ENCODE results near the gene OLFML1. TPM values are rescaled to one million over a fixed set of nuclear protein-coding genes. Genes with fewer than 3 reads are reported as not detected.

The OLFML1 gene
- total RNA-seq, 1 experiment from 2014 or later: not detected

DNA sequence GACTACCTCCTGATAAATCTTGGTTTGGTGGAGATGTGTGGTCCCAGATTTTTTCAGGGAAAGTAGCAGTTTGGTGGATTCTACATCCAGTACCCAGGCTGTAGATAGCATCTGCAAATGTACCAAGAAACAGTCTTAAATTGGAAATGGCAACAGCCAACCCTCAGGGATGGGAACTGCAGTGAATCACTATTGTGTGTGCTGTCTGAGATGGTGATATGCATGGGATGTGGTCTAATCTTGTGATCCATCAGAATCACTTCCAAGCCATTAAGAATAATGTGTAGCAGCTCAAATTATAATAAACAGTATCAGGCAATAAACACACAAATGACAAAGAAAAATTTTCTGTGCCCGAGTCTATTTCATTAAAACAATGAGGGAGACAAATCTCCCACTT is 3.4 kb downstream of the OLFML1 start:
- Mint-ChIP-seq H3K4me3 (no peak overlapping the region), H3K9me3 (0 out of 2 replicates have a peak, but pooled peaks cover 4% of the 10 kb centered on the region), H3K27me3 (ENCODE audit: low read depth) (no peaks in the 10 kb centered on the region), H3K36me3 (no peaks in the 10 kb centered on the region), H3K4me1 (peaks cover 41% of the 10 kb centered on the region), H3K27ac (no peak overlapping the region)
- CTCF ChIA-PET: interaction anchor here (1.3 kb wide), 1 partner anchor 25 kb away, joined by 4 read pairs; the partner anchor contains the start of gene PPFIBP2
- no peak for TF ChIP-seq ZNF138 (CRISPR knock-in tag; conservative IDR thresholded peaks at IDR 0.05)
- TF ChIP-seq, protein P1, sequence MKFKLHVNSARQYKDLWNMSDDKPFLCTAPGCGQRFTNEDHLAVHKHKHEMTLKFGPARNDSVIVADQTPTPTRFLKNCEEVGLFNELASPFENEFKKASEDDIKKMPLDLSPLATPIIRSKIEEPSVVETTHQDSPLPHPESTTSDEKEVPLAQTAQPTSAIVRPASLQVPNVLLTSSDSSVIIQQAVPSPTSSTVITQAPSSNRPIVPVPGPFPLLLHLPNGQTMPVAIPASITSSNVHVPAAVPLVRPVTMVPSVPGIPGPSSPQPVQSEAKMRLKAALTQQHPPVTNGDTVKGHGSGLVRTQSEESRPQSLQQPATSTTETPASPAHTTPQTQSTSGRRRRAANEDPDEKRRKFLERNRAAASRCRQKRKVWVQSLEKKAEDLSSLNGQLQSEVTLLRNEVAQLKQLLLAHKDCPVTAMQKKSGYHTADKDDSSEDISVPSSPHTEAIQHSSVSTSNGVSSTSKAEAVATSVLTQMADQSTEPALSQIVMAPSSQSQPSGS (CRISPR knock-in tag; IDR thresholded peaks at IDR 0.05; ENCODE audit: borderline replicate concordance, low read depth): no peak
- TF ChIP-seq, protein P2, sequence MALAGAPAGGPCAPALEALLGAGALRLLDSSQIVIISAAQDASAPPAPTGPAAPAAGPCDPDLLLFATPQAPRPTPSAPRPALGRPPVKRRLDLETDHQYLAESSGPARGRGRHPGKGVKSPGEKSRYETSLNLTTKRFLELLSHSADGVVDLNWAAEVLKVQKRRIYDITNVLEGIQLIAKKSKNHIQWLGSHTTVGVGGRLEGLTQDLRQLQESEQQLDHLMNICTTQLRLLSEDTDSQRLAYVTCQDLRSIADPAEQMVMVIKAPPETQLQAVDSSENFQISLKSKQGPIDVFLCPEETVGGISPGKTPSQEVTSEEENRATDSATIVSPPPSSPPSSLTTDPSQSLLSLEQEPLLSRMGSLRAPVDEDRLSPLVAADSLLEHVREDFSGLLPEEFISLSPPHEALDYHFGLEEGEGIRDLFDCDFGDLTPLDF (CRISPR knock-in tag; IDR thresholded peaks at IDR 0.05): no peak
- ATAC-seq (no peak), DNase-seq (ENCODE audit: low spot score) (no peak)
- POLR2A ChIA-PET: no interaction called here

GRCh38 chr11:7489376-7489775 is 4.1 kb downstream of the OLFML1 start:
- Mint-ChIP-seq H3K4me1 (peaks cover 37% of the 10 kb centered on the region), H3K36me3 (no peaks in the 10 kb centered on the region), H3K27ac (no peak overlapping the region), H3K9me3 (0 out of 2 replicates have a peak, but pooled peaks cover 4% of the 10 kb centered on the region), H3K4me3 (no peak overlapping the region), H3K27me3 (ENCODE audit: low read depth) (no peaks in the 10 kb centered on the region)
- DNase-seq (ENCODE audit: low spot score) (no peak), ATAC-seq (no peak)
- TF ChIP-seq EMX1 (CRISPR knock-in tag; IDR thresholded peaks at IDR 0.05) (no peak), TEAD4 (CRISPR knock-in tag; IDR thresholded peaks at IDR 0.05) (no peak), GABPB1 (CRISPR knock-in tag; IDR thresholded peaks at IDR 0.05) (no peak), FOXK1 (CRISPR knock-in tag; IDR thresholded peaks at IDR 0.05) (no peak), ETV6 (CRISPR knock-in tag; IDR thresholded peaks at IDR 0.05) (no peak), CBFB (CRISPR knock-in tag; IDR thresholded peaks at IDR 0.05; ENCODE audit: low read depth) (no peak), ATF6 (CRISPR knock-in tag; IDR thresholded peaks at IDR 0.05) (no peak), JUN (CRISPR knock-in tag; IDR thresholded peaks at IDR 0.05) (no peak)
- TF ChIP-seq, protein P3, sequence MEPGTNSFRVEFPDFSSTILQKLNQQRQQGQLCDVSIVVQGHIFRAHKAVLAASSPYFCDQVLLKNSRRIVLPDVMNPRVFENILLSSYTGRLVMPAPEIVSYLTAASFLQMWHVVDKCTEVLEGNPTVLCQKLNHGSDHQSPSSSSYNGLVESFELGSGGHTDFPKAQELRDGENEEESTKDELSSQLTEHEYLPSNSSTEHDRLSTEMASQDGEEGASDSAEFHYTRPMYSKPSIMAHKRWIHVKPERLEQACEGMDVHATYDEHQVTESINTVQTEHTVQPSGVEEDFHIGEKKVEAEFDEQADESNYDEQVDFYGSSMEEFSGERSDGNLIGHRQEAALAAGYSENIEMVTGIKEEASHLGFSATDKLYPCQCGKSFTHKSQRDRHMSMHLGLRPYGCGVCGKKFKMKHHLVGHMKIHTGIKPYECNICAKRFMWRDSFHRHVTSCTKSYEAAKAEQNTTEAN (CRISPR knock-in tag; IDR thresholded peaks at IDR 0.05): no peak
- TF ChIP-seq, protein P4, sequence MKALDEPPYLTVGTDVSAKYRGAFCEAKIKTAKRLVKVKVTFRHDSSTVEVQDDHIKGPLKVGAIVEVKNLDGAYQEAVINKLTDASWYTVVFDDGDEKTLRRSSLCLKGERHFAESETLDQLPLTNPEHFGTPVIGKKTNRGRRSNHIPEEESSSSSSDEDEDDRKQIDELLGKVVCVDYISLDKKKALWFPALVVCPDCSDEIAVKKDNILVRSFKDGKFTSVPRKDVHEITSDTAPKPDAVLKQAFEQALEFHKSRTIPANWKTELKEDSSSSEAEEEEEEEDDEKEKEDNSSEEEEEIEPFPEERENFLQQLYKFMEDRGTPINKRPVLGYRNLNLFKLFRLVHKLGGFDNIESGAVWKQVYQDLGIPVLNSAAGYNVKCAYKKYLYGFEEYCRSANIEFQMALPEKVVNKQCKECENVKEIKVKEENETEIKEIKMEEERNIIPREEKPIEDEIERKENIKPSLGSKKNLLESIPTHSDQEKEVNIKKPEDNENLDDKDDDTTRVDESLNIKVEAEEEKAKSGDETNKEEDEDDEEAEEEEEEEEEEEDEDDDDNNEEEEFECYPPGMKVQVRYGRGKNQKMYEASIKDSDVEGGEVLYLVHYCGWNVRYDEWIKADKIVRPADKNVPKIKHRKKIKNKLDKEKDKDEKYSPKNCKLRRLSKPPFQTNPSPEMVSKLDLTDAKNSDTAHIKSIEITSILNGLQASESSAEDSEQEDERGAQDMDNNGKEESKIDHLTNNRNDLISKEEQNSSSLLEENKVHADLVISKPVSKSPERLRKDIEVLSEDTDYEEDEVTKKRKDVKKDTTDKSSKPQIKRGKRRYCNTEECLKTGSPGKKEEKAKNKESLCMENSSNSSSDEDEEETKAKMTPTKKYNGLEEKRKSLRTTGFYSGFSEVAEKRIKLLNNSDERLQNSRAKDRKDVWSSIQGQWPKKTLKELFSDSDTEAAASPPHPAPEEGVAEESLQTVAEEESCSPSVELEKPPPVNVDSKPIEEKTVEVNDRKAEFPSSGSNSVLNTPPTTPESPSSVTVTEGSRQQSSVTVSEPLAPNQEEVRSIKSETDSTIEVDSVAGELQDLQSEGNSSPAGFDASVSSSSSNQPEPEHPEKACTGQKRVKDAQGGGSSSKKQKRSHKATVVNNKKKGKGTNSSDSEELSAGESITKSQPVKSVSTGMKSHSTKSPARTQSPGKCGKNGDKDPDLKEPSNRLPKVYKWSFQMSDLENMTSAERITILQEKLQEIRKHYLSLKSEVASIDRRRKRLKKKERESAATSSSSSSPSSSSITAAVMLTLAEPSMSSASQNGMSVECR (CRISPR knock-in tag; IDR thresholded peaks at IDR 0.05; ENCODE audit: borderline replicate concordance): no peak
- ChIA-PET CTCF (no interaction called here), POLR2A (no interaction called here)
